COLO829 (cell line): ENCODE results near the gene POLG.
"Not testable (repeated sequence)": the region's sequence is repeated elsewhere in the genome, so short reads cannot be mapped to it uniquely, and the experiment has no call there.

Source experiments
- DNase-seq: peaks from one replicate; pipeline ENCODE4 v3.0.0; 2012; ENCODE audit warnings: low spot score

The POLG gene

GRCh38 chr15:89278307-89278706 is 56.3 kb downstream of the POLG start:
- DNase-seq, result no peak

- DNase-seq, result not testable (repeated sequence)
These were observed 57.3 kb downstream of the POLG start for GRCh38 chr15:89277281-89277680.
